ENCODE data around the gene XDH.

The XDH gene

GRCh38 chr2:31402388-31402787 is 12.2 kb downstream of the XDH start:
- DNase-seq (ENCODE audit: low read depth) = no peak

GRCh38 chr2:31401580-31401979 is 13.0 kb downstream of the XDH start:
- no peak for DNase-seq (ENCODE audit: low read depth)

- DNase-seq (ENCODE audit: low read depth) = no peak
These were observed 15.7 kb downstream of the XDH start for GRCh38 chr2:31398881-31399280.

GRCh38 chr2:31397094-31397493 is 17.4 kb downstream of the XDH start:
- DNase-seq (ENCODE audit: low read depth) = no peak

- DNase-seq (ENCODE audit: low read depth) = no peak
These were observed 24.2 kb downstream of the XDH start for GRCh38 chr2:31390324-31390723.

GRCh38 chr2:31388736-31389135 is 25.8 kb downstream of the XDH start:
- no peak for DNase-seq (ENCODE audit: low read depth)

- DNase-seq (ENCODE audit: low read depth) = no peak
These were observed 26.7 kb downstream of the XDH start for GRCh38 chr2:31387850-31388249.

- no peak for DNase-seq (ENCODE audit: low read depth)
These were observed 27.9 kb downstream of the XDH start for GRCh38 chr2:31386648-31387047.

- no peak for DNase-seq (ENCODE audit: low read depth)
These were observed 28.4 kb downstream of the XDH start for GRCh38 chr2:31386172-31386571.

- DNase-seq (ENCODE audit: low read depth) = no peak
These were observed 29.7 kb downstream of the XDH start for GRCh38 chr2:31384771-31385276.

GRCh38 chr2:31384351-31384750 is 30.2 kb downstream of the XDH start:
- no peak for DNase-seq (ENCODE audit: low read depth)

- no peak for DNase-seq (ENCODE audit: low read depth)
These were observed 30.9 kb downstream of the XDH start for GRCh38 chr2:31383471-31384153.

- no peak for DNase-seq (ENCODE audit: low read depth)
These were observed 32.0 kb downstream of the XDH start for GRCh38 chr2:31382452-31383120.

- DNase-seq (ENCODE audit: low read depth) = no peak
These were observed 32.9 kb downstream of the XDH start for GRCh38 chr2:31381601-31382000.

GRCh38 chr2:31380243-31380642 is 34.3 kb downstream of the XDH start:
- no peak for DNase-seq (ENCODE audit: low read depth)

GRCh38 chr2:31379747-31380146 is 34.8 kb downstream of the XDH start:
- DNase-seq (ENCODE audit: low read depth) = no peak

GRCh38 chr2:31378791-31379501 is 35.6 kb downstream of the XDH start:
- DNase-seq (ENCODE audit: low read depth) = no peak

GRCh38 chr2:31378389-31378788 is 36.2 kb downstream of the XDH start:
- DNase-seq (ENCODE audit: low read depth) = no peak

GRCh38 chr2:31373127-31373526 is 41.4 kb downstream of the XDH start:
- DNase-seq (ENCODE audit: low read depth) = no peak

- DNase-seq (ENCODE audit: low read depth) = no peak
These were observed 42.4 kb downstream of the XDH start for GRCh38 chr2:31372097-31372496.

- DNase-seq (ENCODE audit: low read depth) = no peak
These were observed 42.9 kb downstream of the XDH start for GRCh38 chr2:31371691-31372090.

- DNase-seq (ENCODE audit: low read depth) = no peak
These were observed 47.8 kb downstream of the XDH start for GRCh38 chr2:31366733-31367132.

GRCh38 chr2:31365834-31366505 is 48.6 kb downstream of the XDH start:
- no peak for DNase-seq (ENCODE audit: low read depth)
